IMR-90 (cell line): ENCODE data around the gene OTOG. TPM values are rescaled to one million over a fixed set of nuclear protein-coding genes. Genes with fewer than 3 reads are reported as not detected.

ENCODE experiments used
- ATAC-seq: fragments of 200-7000 bp; cut with Tn5 transposase; 2 replicates; pipeline ENCODE4 v1.9.1; 2020; ENCODE audit warnings: low read depth, mild to moderate bottlenecking, moderate library complexity
- BruUV-seq: library from RNA; stranded (reverse); fragments of 400-500 nt; replicated peaks from 2 replicates; lab custom pipeline; 2021; lab: Mats Ljungman, UMichigan
- CTCF ChIA-PET: fragments of 300-600 bp; formaldehyde crosslinking; extraction: SDS; loops from one replicate; lab custom pipeline; 2021; ENCODE audit warnings: antibody characterized with exemption; lab: Yijun Ruan, JAX
- POLR2A ChIA-PET: fragments of 300-600 bp; sonication (Branson Sonifier 250); formaldehyde crosslinking; loops from one replicate; lab custom pipeline; 2022; ENCODE audit warnings: antibody characterized with exemption; ENCODE audit not compliant: unreplicated experiment; lab: Charles Lee
- DNase-seq: peaks from one replicate; pipeline ENCODE4 v3.0.0; 2013
- H2AFZ ChIP-seq: replicated peaks from 2 replicates; pipeline ENCODE3; 2013; ENCODE audit warnings: low read length, mild to moderate bottlenecking; ENCODE audit not compliant: poor library complexity
- H2AK5ac ChIP-seq: 2 replicates; pipeline ENCODE4 v1.6.1; 2013; ENCODE audit warnings: low read depth, low read length, inconsistent platforms
- H2AK9ac ChIP-seq: replicated peaks from 2 replicates; pipeline ENCODE3; 2013; ENCODE audit warnings: mild to moderate bottlenecking, low read depth, low read length, moderate library complexity; ENCODE audit not compliant: poor library complexity
- H2BK120ac ChIP-seq: 2 replicates; pipeline ENCODE4 v1.6.1; 2013; ENCODE audit warnings: low read depth, low read length, inconsistent platforms
- H2BK15ac ChIP-seq: 3 replicates; pipeline ENCODE4 v1.6.1; 2013; ENCODE audit warnings: low read depth, low read length, inconsistent platforms
- H2BK20ac ChIP-seq: 2 replicates; pipeline ENCODE4 v1.6.1; 2013; ENCODE audit warnings: low read depth, mild to moderate bottlenecking, inconsistent platforms, low read length, moderate library complexity
- H2BK5ac ChIP-seq: 2 replicates; pipeline ENCODE4 v1.6.1; 2013; ENCODE audit warnings: mild to moderate bottlenecking, low read depth, low read length, inconsistent platforms; ENCODE audit not compliant: poor library complexity, severe bottlenecking
- H3K14ac ChIP-seq: replicated peaks from 2 replicates; pipeline ENCODE4 v1.6.1; 2013; ENCODE audit warnings: low read depth, low read length, inconsistent platforms
- H3K18ac ChIP-seq: 2 replicates; pipeline ENCODE4 v1.6.1; 2013; ENCODE audit warnings: low read depth, low read length, control low read depth
- H3K23ac ChIP-seq: 2 replicates; pipeline ENCODE4 v1.6.1; 2013; ENCODE audit warnings: low read depth, low read length, inconsistent platforms
- H3K27ac ChIP-seq: 2 replicates; pipeline ENCODE4 v1.5.1; 2013; ENCODE audit warnings: mild to moderate bottlenecking, control low read depth, low read length; ENCODE audit not compliant: insufficient read depth
- H3K27me3 ChIP-seq: 2 replicates; pipeline ENCODE4 v1.6.1; 2013; ENCODE audit warnings: low read length; ENCODE audit not compliant: control insufficient read depth, insufficient read depth
- H3K36me3 ChIP-seq: 2 replicates; pipeline ENCODE4 v1.6.1; 2013; ENCODE audit warnings: low read length, mixed read lengths; ENCODE audit not compliant: control insufficient read depth, insufficient read depth
- H3K4ac ChIP-seq: 2 replicates; pipeline ENCODE4 v1.6.1; 2013; ENCODE audit warnings: low read depth, low read length, inconsistent platforms
- H3K4me1 ChIP-seq: 2 replicates; pipeline ENCODE4 v1.6.1; 2013; ENCODE audit warnings: low read length, mixed read lengths; ENCODE audit not compliant: control insufficient read depth, insufficient read depth
- H3K4me2 ChIP-seq: 2 replicates; pipeline ENCODE4 v1.6.1; 2013; ENCODE audit warnings: low read depth, mild to moderate bottlenecking, control low read depth, low read length, moderate library complexity
- H3K4me3 ChIP-seq: 2 replicates; pipeline ENCODE4 v1.5.1; 2013; ENCODE audit warnings: low read depth, mild to moderate bottlenecking, control low read depth, low read length, moderate library complexity; ENCODE audit not compliant: insufficient read depth
- H3K56ac ChIP-seq: 2 replicates; pipeline ENCODE4 v1.6.1; 2013; ENCODE audit warnings: low read length, inconsistent platforms; ENCODE audit not compliant: insufficient read depth; ENCODE audit errors: extremely low read depth
- H3K79me1 ChIP-seq, 2 experiments: 2 replicates each; pipeline ENCODE4 v1.6.1; 2013; ENCODE audit warnings: low read length in 2 of 2, inconsistent platforms in 1 of 2, low read depth in 1 of 2
- H3K9ac ChIP-seq: 2 replicates; pipeline ENCODE4 v1.6.1; 2013; ENCODE audit warnings: low read depth, low read length, control low read depth
- H3K9me1 ChIP-seq: 2 replicates; pipeline ENCODE4 v1.6.1; 2013; ENCODE audit warnings: low read length, inconsistent platforms; ENCODE audit not compliant: insufficient read depth
- H3K9me3 ChIP-seq: 2 replicates; pipeline ENCODE4 v1.6.1; 2013; ENCODE audit warnings: low read length; ENCODE audit not compliant: control insufficient read depth, insufficient read depth
- H4K20me1 ChIP-seq: 2 replicates; pipeline ENCODE4 v1.6.1; 2013; ENCODE audit warnings: low read length, inconsistent platforms; ENCODE audit not compliant: insufficient read depth
- H4K5ac ChIP-seq: 2 replicates; pipeline ENCODE4 v1.6.1; 2013; ENCODE audit warnings: mild to moderate bottlenecking, low read depth, low read length, control low read depth
- H4K8ac ChIP-seq, 2 experiments: 2 replicates each; pipeline ENCODE4 v1.6.1; 2013; ENCODE audit warnings: low read depth in 2 of 2, low read length in 2 of 2, control low read depth in 1 of 2, inconsistent platforms in 1 of 2
- H4K91ac ChIP-seq: 2 replicates; pipeline ENCODE4 v1.6.1; 2013; ENCODE audit warnings: low read depth, low read length, inconsistent platforms; ENCODE audit not compliant: insufficient read depth
- BHLHE40 ChIP-seq: fragments of 150-350 bp; IDR thresholded peaks from 2 replicates; pipeline ENCODE4 v1.6.1; 2016; ENCODE audit warnings: mild to moderate bottlenecking, low read depth, low read length
- CHD1 ChIP-seq: IDR thresholded peaks from 2 replicates; pipeline ENCODE4 v1.6.1; 2012; ENCODE audit warnings: low read depth, low read length, improper control_type of control experiment
- FOS ChIP-seq: fragments of 150-350 bp; IDR thresholded peaks from 2 replicates; pipeline ENCODE4 v1.6.1; 2016; ENCODE audit warnings: low read depth, low read length
- MAFK ChIP-seq: IDR thresholded peaks from 2 replicates; pipeline ENCODE4 v1.6.1; 2012; ENCODE audit warnings: low read depth, low read length, improper control_type of control experiment
- MAZ ChIP-seq: IDR thresholded peaks from 2 replicates; pipeline ENCODE4 v1.6.1; 2012; ENCODE audit warnings: low read depth, mild to moderate bottlenecking, low read length, improper control_type of control experiment, moderate library complexity, borderline replicate concordance
- MXI1 ChIP-seq: IDR thresholded peaks from 2 replicates; pipeline ENCODE4 v1.6.1; 2012; ENCODE audit warnings: low read depth, mild to moderate bottlenecking, low read length, moderate library complexity, borderline replicate concordance
- NFE2L2 ChIP-seq: fragments of 150-350 bp; IDR thresholded peaks from 2 replicates; pipeline ENCODE4 v1.6.1; 2016; ENCODE audit warnings: low read depth, mild to moderate bottlenecking, low read length
- POLR2A ChIP-seq: IDR thresholded peaks from 2 replicates; pipeline ENCODE4 v1.6.1; 2012; ENCODE audit warnings: mild to moderate bottlenecking, low read depth, low read length
- RFX5 ChIP-seq: IDR thresholded peaks from 2 replicates; pipeline ENCODE4 v1.8.0; 2012; ENCODE audit warnings: low read depth, mild to moderate bottlenecking, low read length, moderate library complexity
- SMC3 ChIP-seq: fragments of 150-350 bp; IDR thresholded peaks from 2 replicates; pipeline ENCODE4 v1.6.1; 2016; ENCODE audit warnings: low read depth, mild to moderate bottlenecking, antibody characterized with exemption, low read length, moderate library complexity
- USF2 ChIP-seq: fragments of 150-350 bp; IDR thresholded peaks from 2 replicates; pipeline ENCODE4 v1.6.1; 2017; ENCODE audit warnings: mild to moderate bottlenecking, antibody characterized with exemption, low read length, low read depth
- dilution Hi-C: fragments of 300-500 bp; cut with HindIII; formaldehyde crosslinking; loops from one replicate; pipeline ENCODE4 v1.14.3; 2018; ENCODE audit warnings: low sequenced_read_pairs; ENCODE audit not compliant: unreplicated experiment
- in situ Hi-C: fragments of 300-500 bp; cut with MboI; formaldehyde crosslinking; loops from 3 replicates; pipeline ENCODE4 v1.14.3; 2019; ENCODE audit warnings: low sequenced_read_pairs, inconsistent platforms, mixed read lengths
- intact Hi-C: fragments of 100-400 bp; cut with micrococcal nuclease; formaldehyde crosslinking; loops from 2 replicates; pipeline ENCODE4 v1.10.0; 2022
- polyA plus RNA-seq, 3 experiments: library from polyadenylated mRNA; depleted of rRNA; stranded (reverse); fragments of >200 nt; gene quantifications; 2 replicates each; pipeline ENCODE4 v1.2.3, GENCODE V29; 2012; ENCODE audit warnings: low replicate concordance in 1 of 3
- total RNA-seq: library from RNA; depleted of rRNA; stranded (reverse); fragments of >200 nt; gene quantifications from 2 replicates; pipeline ENCODE4 v1.2.3, GENCODE V29; 2012
- TF ChIP-seq, protein P1 (sequence below): conservative IDR thresholded peaks from 2 replicates; pipeline ENCODE4 v1.5.1; 2012; ENCODE audit warnings: mild to moderate bottlenecking, low read depth, low read length, improper control_type of control experiment

The OTOG gene
- total and polyA plus RNA-seq, 2 of the 4 experiments (the other 2 are of a cell fraction) = not detected

GRCh38 chr11:17563231-17563646 is 16.2 kb downstream of the OTOG start:
- Histone ChIP-seq H2BK120ac (no peak overlapping the region), H3K9me1 (no peaks in the 10 kb centered on the region), H4K5ac (no peak overlapping the region), H3K36me3 (no peaks in the 10 kb centered on the region), H4K8ac (no peak overlapping the region), H2AK9ac (no peak overlapping the region), H3K4me1 (no peaks in the 10 kb centered on the region), H3K27me3 (no peaks in the 10 kb centered on the region; the same call in 1 of the 2 replicates), H3K18ac (no peak overlapping the region), H3K27ac (no peak overlapping the region), H3K4me3 (no peak overlapping the region), H3K23ac (no peak overlapping the region), H3K14ac (no peak overlapping the region), H3K4ac (no peak overlapping the region), H4K91ac (no peak overlapping the region), H3K9me3 (no peaks in the 10 kb centered on the region), H2BK20ac (no peak overlapping the region), H2BK5ac (no peak overlapping the region), H2AK5ac (no peak overlapping the region), H2BK15ac (no peak overlapping the region), H3K4me2 (no peak overlapping the region), H3K79me1 (no peaks in the 10 kb centered on the region), H3K9ac (no peak overlapping the region), H2AFZ (no peak overlapping the region), H3K56ac (no peak overlapping the region), H4K20me1 (no peaks in the 10 kb centered on the region)
- no peak for TF ChIP-seq SMC3
- no peak for TF ChIP-seq MAZ
- no peak for TF ChIP-seq MXI1
- no peak for TF ChIP-seq RFX5
- TF ChIP-seq NFE2L2 = no peak
- TF ChIP-seq, protein P1, sequence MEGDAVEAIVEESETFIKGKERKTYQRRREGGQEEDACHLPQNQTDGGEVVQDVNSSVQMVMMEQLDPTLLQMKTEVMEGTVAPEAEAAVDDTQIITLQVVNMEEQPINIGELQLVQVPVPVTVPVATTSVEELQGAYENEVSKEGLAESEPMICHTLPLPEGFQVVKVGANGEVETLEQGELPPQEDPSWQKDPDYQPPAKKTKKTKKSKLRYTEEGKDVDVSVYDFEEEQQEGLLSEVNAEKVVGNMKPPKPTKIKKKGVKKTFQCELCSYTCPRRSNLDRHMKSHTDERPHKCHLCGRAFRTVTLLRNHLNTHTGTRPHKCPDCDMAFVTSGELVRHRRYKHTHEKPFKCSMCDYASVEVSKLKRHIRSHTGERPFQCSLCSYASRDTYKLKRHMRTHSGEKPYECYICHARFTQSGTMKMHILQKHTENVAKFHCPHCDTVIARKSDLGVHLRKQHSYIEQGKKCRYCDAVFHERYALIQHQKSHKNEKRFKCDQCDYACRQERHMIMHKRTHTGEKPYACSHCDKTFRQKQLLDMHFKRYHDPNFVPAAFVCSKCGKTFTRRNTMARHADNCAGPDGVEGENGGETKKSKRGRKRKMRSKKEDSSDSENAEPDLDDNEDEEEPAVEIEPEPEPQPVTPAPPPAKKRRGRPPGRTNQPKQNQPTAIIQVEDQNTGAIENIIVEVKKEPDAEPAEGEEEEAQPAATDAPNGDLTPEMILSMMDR = no peak
- no peak for TF ChIP-seq POLR2A
- TF ChIP-seq BHLHE40 = no peak
- TF ChIP-seq USF2 = no peak
- TF ChIP-seq MAFK = no peak
- TF ChIP-seq FOS = no peak
- TF ChIP-seq CHD1 = no peak
- intact Hi-C loops = no loop called here
- ATAC-seq (no peak), DNase-seq (no peak)
- BruUV-seq = no TSS peak
- CTCF ChIA-PET = no interaction called here
- in situ Hi-C loops = no loop called here
- dilution Hi-C loops = no loop called here
- POLR2A ChIA-PET = no interaction called here
